OCI-LY1 (cell line): ENCODE data around the gene HNRNPAB.

Source experiments
- EZH2 ChIP-seq: fragments of 200-600 bp; sonication (generic), shearing (Covaris generic); IDR thresholded peaks from 2 replicates; pipeline ENCODE4 v1.8.0; 2017; ENCODE audit warnings: borderline replicate concordance, mixed run types, mild to moderate bottlenecking, antibody characterized with exemption, low read length, moderate library complexity, mixed read lengths
- TF ChIP-seq, protein P1 (sequence below): fragments of 200-600 bp; sonication (generic), shearing (Covaris generic); IDR thresholded peaks from 2 replicates; pipeline ENCODE4 v1.5.1; 2017; ENCODE audit warnings: mild to moderate bottlenecking, antibody characterized with exemption, low read length, moderate library complexity, mixed read lengths

DNA sequence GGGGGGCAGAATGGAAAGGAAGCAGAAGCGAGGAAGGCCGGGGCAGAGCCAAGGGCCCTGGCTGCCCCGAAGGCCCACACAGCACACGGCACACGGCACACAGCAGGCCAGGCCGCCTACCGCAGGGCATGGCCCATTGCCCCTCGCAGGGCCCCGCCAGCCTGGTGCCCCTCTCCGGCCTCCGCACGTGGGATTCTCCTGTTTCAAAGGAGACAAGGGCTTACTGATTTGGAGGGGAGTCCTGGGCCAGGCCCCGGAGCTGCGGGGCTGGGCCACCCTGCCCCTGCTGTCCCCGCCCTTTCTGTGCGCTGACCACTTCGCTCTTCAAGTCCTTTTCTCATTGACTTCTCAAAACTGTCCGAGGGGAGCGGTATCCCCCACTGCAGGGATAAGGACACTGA is 36.0 kb downstream of the HNRNPAB start:
- TF ChIP-seq, protein P1, sequence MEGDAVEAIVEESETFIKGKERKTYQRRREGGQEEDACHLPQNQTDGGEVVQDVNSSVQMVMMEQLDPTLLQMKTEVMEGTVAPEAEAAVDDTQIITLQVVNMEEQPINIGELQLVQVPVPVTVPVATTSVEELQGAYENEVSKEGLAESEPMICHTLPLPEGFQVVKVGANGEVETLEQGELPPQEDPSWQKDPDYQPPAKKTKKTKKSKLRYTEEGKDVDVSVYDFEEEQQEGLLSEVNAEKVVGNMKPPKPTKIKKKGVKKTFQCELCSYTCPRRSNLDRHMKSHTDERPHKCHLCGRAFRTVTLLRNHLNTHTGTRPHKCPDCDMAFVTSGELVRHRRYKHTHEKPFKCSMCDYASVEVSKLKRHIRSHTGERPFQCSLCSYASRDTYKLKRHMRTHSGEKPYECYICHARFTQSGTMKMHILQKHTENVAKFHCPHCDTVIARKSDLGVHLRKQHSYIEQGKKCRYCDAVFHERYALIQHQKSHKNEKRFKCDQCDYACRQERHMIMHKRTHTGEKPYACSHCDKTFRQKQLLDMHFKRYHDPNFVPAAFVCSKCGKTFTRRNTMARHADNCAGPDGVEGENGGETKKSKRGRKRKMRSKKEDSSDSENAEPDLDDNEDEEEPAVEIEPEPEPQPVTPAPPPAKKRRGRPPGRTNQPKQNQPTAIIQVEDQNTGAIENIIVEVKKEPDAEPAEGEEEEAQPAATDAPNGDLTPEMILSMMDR, result no peak
- TF ChIP-seq EZH2, result no peak
